ENCODE data around the gene TAMALIN.

TAMALIN gene

GRCh38 chr12:52010152-52010622 is 3.4 kb downstream of the TAMALIN start:
- intact Hi-C loops (cut with DNase I; ENCODE audit: low total_unique reads) = no loop called here
- peak; percentile 84 to 85 for DNase-seq
- Histone ChIP-seq H3K4me3 (peak overlapping the region in 1 of 2 donors; percentile 57), H3K9me3 (no peaks in the 10 kb centered on the region), H3K36me3 (peaks cover 0 to 18% (median 16%) of the 10 kb centered on the region in 3 donors), H3K4me1 (peaks cover 0 to 37% (median 14%) of the 10 kb centered on the region in 4 donors), H3K27ac (peak overlapping the region; percentile 48 to 57), H3K27me3 (peaks cover 0 to 33% of the 10 kb centered on the region in 2 donors)
- TF ChIP-seq CTCF (IDR thresholded peaks at IDR 0.05) = no peak

GRCh38 chr12:52010692-52011601 is 4.2 kb downstream of the TAMALIN start:
- DNase-seq = no peak
- intact Hi-C loops (cut with DNase I; ENCODE audit: low total_unique reads) = no loop called here
- H3K9me3 ChIP-seq = no peaks in the 10 kb centered on the region
- H3K4me3 ChIP-seq = no peak overlapping the region
- H3K27ac ChIP-seq = peak overlapping the region; percentile 48 to 57
- H3K4me1 ChIP-seq = peaks cover 0 to 34% (median 15%) of the 10 kb centered on the region in 4 donors
- peaks cover 0 to 18% (median 16%) of the 10 kb centered on the region in 3 donors for H3K36me3 ChIP-seq
- H3K27me3 ChIP-seq = peaks cover 0 to 33% of the 10 kb centered on the region in 2 donors
- no peak for TF ChIP-seq CTCF (IDR thresholded peaks at IDR 0.05)

GRCh38 chr12:52011602-52012214 is 5.0 kb downstream of the TAMALIN start:
- Histone ChIP-seq H3K4me3 (no peak overlapping the region), H3K27me3 (peaks cover 0 to 33% of the 10 kb centered on the region in 2 donors), H3K36me3 (peaks cover 0 to 18% (median 16%) of the 10 kb centered on the region in 3 donors), H3K4me1 (peaks cover 0 to 27% (median 11%) of the 10 kb centered on the region in 4 donors), H3K9me3 (no peaks in the 10 kb centered on the region), H3K27ac (no peak overlapping the region)
- no peak for TF ChIP-seq CTCF (IDR thresholded peaks at IDR 0.05)
- intact Hi-C loops (cut with DNase I; ENCODE audit: low total_unique reads) = no loop called here
- DNase-seq = no peak

- Histone ChIP-seq H3K27ac (no peak overlapping the region), H3K4me3 (no peak overlapping the region), H3K27me3 (peaks cover 0 to 24% of the 10 kb centered on the region in 2 donors), H3K36me3 (peaks cover 0 to 18% (median 16%) of the 10 kb centered on the region in 3 donors), H3K9me3 (no peaks in the 10 kb centered on the region), H3K4me1 (peaks cover 0 to 15% (median 5%) of the 10 kb centered on the region in 4 donors)
- no peak for DNase-seq
- intact Hi-C loops (cut with DNase I; ENCODE audit: low total_unique reads) = no loop called here
- TF ChIP-seq CTCF (IDR thresholded peaks at IDR 0.05) = no peak
Measured at GRCh38 chr12:52013626-52014310, 7.0 kb downstream of the TAMALIN start.
